GM19025 (cell line): Measurements from ENCODE around the gene CAMTA1.

Source experiments
- ATAC-seq: cut with Tn5 transposase; IDR thresholded peaks from one replicate; pipeline ENCODE4 v1.9.1; 2021; ENCODE audit warnings: mild to moderate bottlenecking, low read depth, moderate library complexity; ENCODE audit not compliant: unreplicated experiment

The CAMTA1 gene

DNA sequence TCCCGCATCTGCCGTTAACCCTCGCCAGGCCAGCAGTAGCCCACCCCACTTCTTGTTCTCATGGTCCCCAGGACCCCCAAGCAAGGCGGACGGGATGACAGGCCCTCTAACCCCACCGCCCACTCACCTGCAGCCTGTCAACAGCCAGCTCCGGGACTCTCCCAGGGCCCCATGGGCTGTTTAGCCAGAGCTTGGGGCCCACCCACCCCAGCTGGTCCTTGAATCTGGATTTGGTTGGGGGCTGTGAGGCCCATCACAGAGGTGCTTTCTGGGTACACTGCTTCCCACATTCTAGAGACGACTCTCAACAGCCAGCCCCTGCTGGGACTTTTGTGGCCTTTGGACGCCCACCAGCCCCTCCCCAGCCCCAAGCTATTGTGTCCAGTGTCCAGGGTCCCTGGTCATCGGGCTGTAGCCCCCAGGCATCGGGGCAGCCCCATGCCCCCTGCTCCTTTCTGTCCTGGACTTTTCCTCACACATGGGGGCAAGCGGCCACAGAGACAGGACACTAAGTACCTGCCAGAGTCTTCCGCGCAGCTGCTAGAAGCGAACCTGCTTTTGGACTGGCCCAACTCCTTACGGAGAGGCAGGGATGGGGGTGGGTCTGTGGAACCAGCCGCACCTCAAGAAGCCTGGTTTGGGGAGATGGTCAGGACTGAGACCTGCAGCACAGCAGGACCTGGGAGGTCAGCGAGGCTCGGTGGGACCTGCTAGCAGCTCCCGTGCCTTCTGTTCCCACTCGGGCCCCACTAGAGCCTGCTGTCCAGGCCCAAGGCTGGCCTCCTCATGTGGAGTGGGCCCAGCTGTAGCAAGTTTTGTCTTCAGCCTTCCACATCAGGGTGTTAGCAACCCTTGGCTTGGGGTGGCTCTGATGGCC, 777.7 kb downstream of the CAMTA1 start:
- no peak for ATAC-seq

DNA sequence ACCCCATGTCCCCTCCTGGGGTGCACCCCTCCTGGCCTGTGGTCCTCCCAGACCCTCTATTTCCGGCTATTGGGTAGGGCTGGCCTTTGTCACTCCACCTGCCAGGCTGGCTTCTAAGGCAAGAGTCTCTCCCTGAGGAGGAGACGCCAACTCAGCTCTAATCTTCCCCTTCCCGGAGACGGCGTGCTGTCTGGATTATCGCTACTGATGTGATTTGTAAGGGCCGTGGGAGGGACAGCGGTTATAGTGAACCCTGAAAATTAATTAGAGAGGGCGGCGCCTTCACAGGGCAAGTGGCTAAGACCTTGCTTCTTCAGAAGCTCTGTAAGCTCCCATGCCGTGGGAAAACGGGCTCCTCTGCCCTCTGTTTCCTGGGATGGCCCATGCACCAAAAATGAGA, 778.9 kb downstream of the CAMTA1 start:
- no peak for ATAC-seq

DNA sequence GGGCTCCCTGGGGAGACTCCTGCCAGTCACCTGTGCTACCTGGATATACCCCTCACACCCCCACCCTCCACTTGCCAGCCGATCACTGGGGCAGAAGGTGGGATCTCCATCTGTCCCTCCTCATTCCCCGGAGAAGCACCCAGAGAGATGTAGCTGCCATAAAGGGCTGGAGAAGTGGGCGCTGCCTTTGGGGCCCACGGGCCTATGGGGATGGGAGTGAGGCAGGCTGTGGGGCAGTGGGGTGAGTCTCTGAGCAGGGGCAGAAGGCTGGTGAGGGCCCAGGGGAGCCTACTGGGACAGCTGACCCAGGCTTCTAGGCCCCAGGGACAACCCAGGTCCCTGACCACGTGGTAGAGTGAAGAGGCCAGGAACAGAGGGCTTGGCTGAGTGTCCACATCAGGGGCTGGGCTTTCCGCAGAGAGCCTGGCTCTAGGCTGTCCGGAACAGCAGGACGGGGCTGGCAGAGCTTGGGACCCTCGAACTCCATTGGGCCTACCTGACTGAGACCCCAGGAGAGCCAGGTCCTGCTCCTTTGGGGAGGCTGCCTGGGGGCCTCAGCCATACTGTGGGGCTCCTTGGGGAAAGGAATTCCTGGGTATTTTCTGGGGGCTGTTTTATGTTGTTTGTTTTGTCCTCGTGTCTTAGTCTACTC, 780.0 kb downstream of the CAMTA1 start:
- no peak for ATAC-seq

DNA sequence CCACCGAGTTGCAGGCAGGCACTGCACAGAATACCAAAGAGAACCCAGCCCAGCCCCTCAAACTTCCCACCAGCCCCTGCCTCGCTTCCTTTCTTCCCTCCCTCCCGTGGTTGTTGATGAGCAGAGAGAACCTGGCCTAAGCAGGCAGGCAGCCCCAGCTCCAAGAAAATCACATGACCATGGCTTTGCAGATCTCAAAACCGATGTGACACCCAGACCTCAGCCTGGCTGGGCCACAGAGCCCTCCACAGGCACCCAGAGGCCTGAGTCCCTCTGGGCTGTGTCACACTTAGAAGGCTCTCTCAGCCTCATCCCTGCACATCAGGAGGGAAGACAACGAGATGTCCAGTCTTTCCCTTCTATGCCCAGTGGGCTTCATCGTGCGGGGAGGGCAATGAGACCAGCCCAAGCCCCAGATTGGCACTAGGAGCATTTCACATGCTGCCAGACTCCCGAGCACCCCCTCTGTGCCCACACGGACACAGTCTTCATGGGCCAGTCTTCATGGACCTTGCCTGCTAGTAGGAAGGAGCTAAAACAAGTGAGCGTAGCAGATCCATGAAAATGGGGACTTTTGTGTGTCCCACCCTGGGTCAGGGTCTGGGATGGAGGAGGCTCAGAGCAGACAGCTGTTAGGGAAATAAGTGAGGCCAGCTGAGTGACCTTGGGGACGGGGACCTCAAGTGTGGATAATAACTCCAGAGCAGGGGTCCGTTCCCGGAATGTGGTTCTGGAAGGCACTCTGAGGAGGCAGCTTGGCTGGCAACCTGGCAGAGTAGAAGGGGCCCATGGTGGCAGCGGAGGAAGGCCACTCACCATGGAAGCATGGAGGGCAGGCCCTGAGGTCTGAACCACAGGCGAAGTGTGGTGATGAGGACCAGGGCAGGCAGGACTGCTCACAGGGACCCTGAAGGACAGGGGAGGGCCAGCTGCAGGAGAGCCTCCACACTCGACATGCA, 781.4 kb downstream of the CAMTA1 start:
- ATAC-seq: no peak

DNA sequence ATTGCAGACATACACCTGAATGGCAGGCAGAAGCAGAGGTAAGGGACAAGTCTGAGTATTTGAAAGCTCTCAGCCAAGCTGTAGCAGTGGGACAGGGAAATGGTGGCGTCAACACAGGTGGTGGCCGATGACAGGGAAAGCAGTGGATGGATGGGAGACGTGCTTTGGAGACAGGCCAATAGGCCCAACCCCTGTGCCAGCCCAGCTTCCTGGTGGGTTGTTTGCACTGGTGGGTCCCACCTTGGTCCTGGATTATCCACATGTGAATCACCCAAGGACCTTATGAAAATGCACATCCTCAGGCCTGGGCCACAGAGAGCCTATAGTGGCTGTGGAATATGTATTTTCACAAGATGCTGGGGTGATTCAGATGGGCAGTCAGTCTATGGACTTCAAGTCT, 782.1 kb downstream of the CAMTA1 start:
- no peak for ATAC-seq

DNA sequence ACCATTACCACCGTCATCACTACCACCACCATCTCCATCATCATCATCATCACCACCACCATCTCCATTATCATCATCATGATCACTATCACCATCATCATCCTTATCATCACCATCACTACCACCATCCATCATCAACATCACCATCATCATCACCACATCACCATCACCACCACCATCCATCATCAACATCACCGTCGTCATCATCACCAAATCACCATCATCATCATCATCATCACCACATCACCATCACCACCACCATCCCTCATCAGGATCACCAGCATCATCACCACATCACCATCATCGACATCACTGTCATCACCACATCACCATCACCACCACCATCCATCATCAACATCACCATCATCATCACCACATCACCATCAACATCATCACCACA, 782.8 kb downstream of the CAMTA1 start:
- no peak for ATAC-seq

DNA sequence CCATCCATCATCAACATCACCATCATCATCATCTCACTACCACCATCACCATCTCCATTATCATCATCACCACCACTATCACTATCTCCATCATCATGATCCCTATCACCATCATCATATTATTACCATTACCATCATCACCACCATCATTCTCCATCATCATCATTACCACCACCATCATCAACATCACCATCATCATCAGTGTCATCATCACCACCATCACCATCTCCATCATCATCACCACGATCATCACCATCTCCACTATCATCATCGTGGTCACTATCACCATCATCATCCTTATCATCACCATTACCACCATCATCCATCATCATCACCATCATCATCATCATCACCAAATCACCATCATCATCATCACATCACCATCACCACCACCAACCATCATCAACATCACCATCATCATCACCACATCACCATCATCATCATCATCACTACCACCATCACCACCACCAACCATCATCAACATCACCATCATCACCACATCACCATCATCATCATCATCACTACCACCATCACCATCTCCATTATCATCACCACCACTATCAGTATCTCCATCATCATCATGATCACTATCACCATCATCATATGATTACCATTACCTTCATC, 783.8 kb downstream of the CAMTA1 start:
- no peak for ATAC-seq

DNA sequence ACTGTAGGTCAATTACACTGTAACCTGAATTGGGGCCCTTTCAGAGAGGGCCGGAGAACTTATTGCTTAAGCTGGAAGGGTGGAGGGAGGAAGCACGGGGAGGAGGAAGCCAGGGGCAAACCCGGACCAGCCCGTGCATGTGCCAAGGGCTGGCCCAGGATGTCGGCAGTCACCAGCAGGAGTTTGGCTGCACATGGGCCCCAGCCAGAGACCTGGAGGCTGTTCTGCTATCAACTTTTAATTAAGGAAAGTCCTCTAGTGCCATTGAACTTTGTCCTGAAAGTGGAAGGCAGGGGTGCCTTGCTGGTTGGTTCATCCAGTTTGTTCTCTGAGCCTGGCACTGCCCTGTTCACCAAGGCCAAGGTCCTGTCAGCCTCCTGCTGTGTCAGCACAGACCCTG, 785.1 kb downstream of the CAMTA1 start:
- no peak for ATAC-seq

DNA sequence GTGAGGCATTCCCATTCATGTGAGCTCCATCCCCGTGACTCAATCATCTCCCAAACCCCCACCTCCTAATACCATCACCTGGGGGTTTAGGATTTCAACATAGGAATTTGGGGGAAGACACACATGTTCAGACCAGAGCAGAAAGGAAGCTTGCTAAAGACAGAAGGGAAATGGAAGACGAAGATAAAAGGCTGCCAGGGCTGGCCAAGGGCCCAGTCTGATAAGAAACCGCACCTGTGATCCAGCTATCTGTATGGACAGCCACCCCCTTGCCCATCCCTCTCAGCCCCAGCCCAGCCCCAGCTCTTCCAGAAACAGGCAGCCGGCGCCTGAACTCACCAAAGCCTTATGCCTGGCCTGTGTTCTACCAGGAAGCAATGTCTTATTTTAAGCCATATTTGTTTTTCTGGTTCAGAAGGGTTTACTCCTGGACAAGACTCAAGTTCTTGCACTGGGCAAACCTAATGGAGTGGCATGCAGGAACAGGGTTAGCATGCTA, 787.4 kb downstream of the CAMTA1 start:
- ATAC-seq: no peak

DNA sequence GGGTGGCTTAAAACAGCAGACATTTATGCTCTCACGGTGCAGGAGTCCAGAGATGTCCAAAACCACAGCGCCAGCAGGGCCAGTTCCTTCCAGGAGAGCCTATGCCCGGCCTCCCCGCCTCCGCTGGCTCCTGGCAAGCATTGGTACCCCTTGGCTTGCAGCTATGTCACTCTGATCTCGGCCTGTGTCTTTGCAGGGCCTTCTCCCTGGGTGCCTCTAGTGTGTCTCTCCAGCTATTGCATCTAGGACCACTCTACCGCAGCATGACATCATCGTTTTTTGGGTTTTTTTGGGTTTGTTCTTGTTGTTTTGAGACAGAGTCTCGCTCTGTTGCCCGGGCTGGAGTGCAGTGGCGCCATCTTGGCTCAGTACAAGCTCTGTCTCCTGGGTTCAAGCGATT, 788.2 kb downstream of the CAMTA1 start:
- no peak for ATAC-seq

DNA sequence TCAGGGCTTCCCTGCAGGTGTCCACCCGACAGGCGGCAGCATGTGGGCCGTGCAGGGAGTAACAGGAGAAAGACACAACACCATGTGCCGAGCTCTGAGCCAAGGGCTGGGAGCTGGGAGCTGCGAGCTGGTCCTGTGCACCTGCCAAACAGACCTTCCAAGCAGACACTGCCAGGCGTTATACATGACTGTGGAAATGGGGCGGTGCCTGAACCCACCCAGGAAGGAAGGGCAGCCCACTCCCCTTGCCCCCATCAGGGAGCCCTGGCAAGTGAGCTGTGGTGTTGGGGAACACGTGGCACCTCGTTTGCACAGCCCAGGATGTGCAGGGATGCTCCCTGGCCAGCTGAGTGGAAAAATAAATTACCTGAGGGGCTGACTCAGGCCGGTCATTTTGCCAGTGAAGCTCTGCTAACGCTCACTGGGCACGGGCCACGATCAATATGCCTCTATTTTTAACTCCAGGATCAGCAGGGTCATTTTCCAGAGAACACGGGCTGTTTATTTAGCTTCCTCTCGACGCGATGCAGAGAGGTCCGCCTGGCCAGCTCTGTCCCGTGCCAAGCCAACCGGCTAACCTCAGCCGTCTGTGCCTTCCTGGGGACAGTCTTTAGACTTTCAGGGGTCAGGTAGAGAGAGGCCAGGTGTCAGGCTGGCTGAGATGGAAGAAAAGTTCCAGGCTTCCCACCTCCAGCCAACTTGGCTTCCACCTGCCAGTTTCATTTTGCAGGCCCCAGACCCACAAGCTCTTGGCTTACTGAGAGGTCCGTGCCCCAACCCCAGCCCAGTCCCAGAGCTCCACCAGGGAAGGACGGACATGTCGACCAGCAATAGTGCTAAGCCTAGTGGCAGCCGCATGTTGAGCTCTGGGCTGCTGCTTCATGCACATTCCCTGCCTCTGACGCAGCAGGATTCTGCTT, 789.1 kb downstream of the CAMTA1 start:
- ATAC-seq: no peak

DNA sequence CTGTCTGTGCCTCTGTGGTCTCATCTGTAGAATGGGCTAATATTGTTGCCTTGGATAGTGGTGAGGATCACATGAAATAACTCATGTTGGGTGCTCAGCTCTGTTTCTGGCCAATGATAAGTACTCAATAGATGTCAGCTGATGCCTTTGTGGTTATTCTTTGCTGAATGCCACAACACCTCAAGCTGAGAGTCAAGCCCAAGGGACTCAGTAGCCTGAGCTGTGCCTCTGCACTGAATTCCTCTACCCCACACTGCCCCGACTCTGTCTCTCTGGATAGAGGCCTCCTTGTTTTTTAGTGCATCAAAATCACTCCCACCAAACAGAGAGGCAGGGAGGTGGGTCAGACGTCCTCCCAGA, 789.8 kb downstream of the CAMTA1 start:
- no peak for ATAC-seq

DNA sequence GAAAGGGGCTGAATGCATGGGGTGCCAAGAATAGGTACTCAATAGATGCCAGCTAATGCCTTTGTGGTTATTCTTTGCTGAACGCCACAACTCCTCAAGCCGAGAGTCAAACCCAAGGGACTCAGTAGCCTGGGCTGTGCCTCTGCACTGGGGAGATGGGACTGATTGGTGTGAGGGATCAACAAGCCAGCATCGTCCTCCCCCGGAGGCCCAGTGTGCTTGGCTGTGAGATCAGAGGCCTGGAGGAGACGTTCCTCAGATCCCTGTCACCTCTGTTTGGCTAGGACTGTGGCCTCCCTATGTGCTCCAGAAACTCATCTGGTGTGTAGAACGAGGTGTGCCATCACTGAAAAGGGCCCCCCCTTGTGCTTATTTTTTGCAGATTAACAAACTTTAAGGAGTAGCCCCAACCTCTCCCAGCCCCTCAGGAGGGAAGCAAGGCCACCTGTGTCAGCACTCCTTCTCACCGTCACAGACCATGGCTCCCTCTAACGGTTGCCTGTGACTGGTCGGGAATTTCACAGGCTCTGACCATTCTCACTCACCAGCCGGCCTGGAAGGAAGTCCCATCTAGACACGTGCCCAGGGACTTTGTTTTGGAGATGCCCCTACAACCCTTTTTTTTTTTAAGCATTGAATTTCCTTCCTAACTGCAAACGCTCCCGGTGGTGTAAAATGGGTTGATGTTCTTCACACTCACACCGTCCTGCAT, 791.8 kb downstream of the CAMTA1 start:
- no peak for ATAC-seq

DNA sequence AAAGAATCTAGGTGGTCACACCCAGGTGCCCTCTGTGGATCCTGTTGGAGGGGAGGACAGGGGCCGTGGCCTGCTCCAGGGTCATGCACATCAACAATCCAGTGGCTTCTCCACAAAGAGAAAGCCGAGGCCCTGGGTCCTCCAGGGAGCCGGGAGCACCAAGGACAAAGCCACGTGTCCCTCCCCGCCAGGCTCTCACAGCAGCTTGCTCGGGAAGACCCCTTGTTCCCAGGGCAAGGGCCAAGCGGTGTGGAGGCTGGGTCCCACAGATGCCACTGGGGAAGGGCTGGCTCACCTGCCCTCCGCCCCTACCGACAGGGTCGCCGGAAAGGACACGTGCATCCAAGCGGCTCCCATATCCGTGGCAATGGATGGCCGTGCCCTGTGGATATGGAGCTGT, 793.0 kb downstream of the CAMTA1 start:
- ATAC-seq: no peak

DNA sequence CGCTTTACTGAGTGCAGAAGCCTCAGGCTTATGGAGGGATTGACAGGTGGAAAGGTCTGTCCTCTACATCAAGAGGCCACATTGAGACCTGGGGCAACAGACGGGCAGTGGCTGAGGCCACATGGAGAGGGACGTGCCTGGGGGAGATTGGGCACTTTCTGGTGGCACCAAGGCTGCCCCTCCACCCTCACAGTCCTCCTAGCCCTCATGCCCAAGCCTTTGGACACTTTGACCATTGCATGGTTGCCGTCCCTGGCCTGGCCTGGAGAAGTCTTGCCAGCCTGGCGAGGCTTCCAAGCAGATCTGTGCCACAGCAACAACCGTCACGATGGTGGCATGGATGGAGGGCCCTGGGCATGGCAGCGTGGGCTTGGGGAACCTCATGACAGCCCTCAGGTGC, 793.8 kb downstream of the CAMTA1 start:
- no peak for ATAC-seq

DNA sequence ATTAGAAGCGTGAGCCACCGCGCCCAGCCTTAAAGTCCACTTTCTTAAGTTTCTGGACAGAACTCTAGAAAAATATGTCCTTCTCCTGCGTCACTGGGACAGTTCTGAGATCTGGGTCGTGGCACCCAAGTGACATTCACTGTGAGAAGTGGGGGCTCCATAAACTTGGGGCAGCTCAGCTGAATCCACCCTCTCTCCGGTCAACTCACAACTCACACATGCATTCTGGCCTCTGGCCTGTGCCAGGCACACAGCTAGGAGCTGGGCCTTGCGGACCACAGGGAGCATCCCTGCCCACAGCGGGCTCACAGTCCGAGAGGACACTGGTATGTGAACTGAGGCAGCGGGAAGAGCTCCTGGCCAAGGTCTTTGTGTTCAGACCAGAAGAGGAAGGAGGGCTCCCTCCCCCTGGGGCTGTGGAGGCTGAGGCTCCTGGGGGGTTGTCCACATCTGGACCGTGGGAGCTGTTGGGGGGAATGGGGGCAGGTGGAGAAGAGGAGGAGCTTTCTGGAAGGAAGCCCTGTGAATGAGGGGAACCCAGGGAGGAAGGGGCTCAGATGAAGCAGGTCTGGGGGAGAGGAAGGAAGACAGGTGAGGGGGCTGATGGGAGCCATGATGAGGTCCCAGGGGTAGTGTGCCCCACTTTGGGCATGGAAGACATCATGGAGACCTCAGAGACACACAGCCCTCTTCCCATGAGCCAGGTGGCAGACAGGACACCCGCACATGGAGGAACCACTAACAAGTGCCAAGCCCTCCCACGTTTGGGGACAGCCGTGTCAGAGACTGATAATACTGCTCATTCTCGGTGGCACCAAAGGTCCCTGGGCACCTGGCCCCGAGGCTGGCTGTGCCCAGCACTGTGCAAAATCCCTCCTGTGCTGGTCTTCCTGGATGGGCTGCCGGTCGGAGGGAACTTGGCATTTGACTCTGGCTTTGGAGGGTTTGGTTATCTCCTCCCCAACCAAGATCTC, 794.9 kb downstream of the CAMTA1 start:
- no peak for ATAC-seq

DNA sequence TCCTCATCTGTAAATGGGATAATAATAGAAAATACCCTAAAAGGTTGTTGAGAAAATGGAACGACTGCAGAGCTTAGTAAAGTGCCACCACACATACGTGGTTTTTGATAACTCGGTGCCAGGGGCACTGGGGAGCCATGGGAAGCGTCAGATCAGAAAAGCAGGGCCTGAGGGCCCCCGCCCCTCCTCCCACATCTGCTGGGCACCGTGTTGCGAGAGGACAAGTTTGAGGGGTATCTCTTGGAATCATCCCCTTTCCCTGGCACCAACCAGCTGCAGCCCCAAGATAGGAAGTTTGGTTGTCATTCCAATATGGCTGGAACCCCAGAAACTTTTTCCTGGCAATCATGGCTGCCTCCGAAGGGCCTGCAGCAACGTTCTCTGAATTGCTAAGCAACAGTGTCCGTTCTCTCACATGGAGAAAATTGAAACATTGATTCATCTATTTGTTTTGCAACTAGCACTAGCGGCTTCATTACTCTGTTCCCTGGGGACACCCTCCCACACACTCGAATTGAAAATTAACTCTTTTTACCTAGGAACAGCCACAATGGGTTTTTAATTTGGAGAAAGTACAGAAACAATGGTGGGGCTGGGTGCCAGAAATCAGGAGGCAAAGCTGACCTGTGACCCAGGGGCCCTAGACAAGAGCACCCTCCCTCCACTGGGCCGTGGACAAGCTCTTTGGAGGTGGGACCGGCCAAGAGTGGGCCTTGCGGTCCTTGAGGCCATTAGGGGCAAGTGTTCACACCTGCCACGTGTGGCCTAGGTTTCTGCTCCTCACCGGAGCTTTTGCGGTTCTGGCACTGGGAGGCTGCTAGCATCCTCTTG, 795.9 kb downstream of the CAMTA1 start:
- ATAC-seq: no peak
